ENCODE data around the gene TXNDC15. TPM values are rescaled to one million over a fixed set of nuclear protein-coding genes. Genes with fewer than 3 reads are reported as not detected.
A peak's percentile ranks its signal among the peaks of the same experiment; 100 is the strongest.
"Not testable (repeated sequence)": the region's sequence is repeated elsewhere in the genome, so short reads cannot be mapped to it uniquely, and the experiment has no call there.

Gene TXNDC15
- total RNA-seq, 1 donor from 2014 or later = 211 TPM

DNA sequence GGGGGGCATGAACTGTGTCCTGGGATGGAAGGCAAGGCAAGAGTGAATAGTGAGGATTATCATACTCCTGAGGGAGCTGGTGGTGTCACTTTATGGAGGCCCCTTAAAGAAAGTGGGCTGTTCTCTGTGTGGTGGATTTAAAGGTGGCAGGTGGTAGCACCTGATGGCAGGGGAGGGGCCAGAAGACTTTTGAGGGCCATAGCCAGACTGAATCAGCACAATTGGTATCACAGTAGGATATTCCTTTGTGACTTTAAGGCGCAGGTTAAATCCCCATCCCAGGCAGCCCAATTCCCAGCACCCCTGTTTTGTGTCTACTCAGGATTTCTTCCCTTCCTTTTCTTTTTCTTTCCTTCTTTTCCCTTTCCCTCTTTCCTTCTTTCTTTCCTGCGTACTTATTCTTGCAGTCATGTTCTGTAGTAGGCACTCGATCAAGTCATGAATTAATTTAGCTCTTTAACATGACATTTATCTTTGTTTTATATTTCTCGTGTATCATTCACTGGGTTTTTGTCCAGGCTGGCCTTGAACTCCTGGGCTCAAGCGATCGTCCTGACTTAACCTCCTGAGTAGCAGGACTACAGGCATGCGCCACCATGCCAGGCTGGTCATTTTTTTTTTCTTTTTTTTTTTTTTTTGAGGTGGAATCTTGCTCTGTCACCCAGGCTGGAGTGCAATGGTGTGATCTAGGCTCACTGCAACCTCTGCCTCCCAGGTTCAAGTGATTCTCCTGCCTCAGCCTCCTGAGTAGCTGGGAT, 19.8 kb downstream of the TXNDC15 start:
- H3K36me3 ChIP-seq = peaks cover 22 to 48% of the 10 kb centered on the region in 2 donors
- H3K27me3 ChIP-seq = no peaks in the 10 kb centered on the region
- no peak for DNase-seq (ENCODE audit: low spot score in 2 of 2)
- TF ChIP-seq, protein P1, sequence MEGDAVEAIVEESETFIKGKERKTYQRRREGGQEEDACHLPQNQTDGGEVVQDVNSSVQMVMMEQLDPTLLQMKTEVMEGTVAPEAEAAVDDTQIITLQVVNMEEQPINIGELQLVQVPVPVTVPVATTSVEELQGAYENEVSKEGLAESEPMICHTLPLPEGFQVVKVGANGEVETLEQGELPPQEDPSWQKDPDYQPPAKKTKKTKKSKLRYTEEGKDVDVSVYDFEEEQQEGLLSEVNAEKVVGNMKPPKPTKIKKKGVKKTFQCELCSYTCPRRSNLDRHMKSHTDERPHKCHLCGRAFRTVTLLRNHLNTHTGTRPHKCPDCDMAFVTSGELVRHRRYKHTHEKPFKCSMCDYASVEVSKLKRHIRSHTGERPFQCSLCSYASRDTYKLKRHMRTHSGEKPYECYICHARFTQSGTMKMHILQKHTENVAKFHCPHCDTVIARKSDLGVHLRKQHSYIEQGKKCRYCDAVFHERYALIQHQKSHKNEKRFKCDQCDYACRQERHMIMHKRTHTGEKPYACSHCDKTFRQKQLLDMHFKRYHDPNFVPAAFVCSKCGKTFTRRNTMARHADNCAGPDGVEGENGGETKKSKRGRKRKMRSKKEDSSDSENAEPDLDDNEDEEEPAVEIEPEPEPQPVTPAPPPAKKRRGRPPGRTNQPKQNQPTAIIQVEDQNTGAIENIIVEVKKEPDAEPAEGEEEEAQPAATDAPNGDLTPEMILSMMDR (IDR thresholded peaks at IDR 0.05) = no peak
- H3K4me1 ChIP-seq = no peaks in the 10 kb centered on the region
- no peaks in the 10 kb centered on the region for H3K9me3 ChIP-seq
- H3K4me3 ChIP-seq = no peak overlapping the region
- H3K27ac ChIP-seq = no peak overlapping the region
- intact Hi-C loops (cut with DNase I) = no loop called here

DNA sequence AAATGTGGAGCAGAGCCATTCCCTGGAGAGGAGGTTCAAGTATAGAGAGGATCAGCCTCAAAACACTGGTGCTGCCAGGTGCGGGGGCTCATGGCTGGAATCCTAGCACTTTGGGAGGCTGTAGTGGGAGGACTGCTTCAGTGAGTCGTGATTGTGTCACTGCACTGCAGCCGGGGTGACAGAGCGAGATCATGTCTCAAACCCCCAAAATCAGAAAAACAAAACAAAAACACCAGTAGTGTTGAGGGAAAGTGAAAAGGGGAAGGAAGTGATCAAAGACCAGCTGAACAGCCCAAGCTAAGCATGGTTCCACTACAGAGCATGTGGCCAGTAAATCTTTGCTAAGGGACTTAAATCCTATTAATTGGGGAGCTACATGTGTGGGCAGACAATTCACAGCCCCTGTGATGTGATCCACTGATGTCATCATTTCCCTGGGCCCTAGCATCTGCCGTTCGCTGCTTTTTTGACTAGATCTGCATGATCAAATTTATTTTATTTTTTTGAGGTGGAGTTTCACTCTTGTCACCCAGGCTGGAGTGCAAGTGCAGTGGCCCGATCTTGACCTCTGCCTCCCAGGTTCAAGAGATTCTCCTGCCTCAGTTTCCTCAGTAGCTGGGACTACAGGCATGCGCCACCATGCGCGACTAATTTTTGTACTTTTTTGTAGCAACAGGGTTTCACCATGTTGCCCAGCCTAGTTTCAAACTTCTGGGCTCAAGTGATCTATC, 28.1 kb downstream of the TXNDC15 start:
- intact Hi-C loops (cut with DNase I) = loop anchor here (10.0 kb wide), 1 partner anchor 527 kb away; the partner anchor contains the start of gene UBE2B
- peaks cover 12 to 20% of the 10 kb centered on the region in 2 donors for H3K36me3 ChIP-seq
- TF ChIP-seq, protein P1 (IDR thresholded peaks at IDR 0.05) = no peak
- H3K27me3 ChIP-seq = no peaks in the 10 kb centered on the region
- no peak overlapping the region for H3K27ac ChIP-seq
- no peaks in the 10 kb centered on the region for H3K4me1 ChIP-seq
- no peak for DNase-seq (ENCODE audit: low spot score in 2 of 2)
- no peaks in the 10 kb centered on the region for H3K9me3 ChIP-seq
- H3K4me3 ChIP-seq = no peak overlapping the region

DNA sequence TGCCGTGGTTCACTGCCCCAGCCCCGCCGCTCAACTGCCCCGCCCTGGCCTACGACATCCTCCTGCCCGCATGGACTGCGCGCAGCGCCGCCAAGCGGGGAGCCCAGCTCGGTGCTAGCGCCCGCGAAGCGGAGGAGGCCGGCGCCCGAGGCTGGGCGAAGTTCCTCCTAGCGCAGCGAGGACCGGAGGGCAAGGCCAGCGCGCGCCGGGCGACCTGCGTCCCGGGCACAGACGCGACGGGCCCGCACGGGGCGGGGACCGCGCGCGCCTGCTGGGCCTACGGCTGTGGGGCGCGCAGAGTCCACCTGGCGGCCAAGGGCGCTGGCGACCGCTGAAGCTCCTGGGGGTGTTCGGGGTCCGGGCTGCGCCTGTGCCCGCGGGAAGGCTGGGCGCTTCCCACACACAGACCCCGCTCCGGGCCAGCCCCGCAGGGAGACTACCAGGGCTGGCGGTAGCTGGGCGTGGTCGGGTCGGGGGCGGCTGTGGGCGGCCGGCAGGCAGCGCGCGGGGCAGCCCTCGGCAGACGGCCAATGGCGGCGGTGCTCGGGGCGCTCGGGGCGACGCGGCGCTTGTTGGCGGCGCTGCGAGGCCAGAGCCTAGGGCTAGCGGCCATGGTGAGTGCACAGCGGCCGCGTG, 30.6 kb downstream of the TXNDC15 start, which contains the start of gene PCBD2:
TSS of gene PCBD2 (plus strand) at position 522 of the 636 bp plus-strand sequence. CDS start at position 531, 9 bp downstream.
- Histone ChIP-seq H3K36me3 (peaks cover 5 to 11% of the 10 kb centered on the region in 2 donors), H3K9me3 (no peaks in the 10 kb centered on the region), H3K4me1 (no peaks in the 10 kb centered on the region), H3K27me3 (no peaks in the 10 kb centered on the region), H3K27ac (peak within 1 kb of the TSS; percentile 96), H3K4me3 (peak within 1 kb of the TSS; percentile 85 to 97)
- TF ChIP-seq, protein P1 (IDR thresholded peaks at IDR 0.05) = peak; percentile 84 to 97 (median 89)
- DNase-seq (ENCODE audit: low spot score in 2 of 2) = peak; percentile 62 to 94
- intact Hi-C loops (cut with DNase I) = loop anchor here (1.0 to 10.0 kb wide), 4 partner anchors 30 to 530 kb away; partner anchors contain the start of genes C5orf24, CAMLG, TXNDC15 and UBE2B

DNA sequence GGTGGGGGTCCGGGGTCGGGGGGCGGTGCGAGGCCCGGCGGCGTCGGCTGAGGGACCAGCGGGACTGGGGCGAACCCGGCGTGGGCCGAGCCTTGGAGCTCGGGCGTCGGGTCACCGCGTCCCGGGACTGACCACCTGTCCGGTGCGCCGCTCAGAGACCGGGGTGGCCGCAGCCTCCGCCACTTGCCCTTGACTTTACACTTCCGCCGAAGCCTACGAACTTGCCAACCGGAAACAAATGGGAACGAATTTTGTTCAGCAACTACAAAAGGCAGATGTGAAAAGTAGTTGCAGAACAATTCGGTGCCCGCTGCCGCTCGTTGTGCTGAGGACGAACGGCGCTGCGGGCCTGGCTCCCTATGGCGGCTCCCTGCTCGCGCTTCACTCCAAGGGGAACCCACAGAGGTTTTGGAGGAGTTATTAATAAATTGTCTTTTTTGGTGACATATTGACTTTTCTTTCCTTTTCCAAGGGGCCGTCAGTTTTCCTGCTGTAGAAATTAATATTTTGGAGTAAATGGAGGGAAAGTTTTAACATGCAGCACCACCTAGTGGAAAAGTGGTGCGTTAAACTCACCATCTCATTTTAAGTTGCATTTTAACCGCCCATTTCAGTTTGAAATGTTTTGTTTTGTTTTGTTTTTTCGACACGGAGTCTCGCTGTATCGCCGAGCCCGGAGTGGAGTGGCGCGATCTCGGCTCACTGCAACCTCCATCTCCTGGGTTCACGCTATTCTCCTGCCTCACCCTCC, 31.2 kb downstream of the TXNDC15 start:
- no peaks in the 10 kb centered on the region for H3K4me1 ChIP-seq
- TF ChIP-seq, protein P1 (IDR thresholded peaks at IDR 0.05) = peak; percentile 67 to 72 (median 68)
- H3K9me3 ChIP-seq = no peaks in the 10 kb centered on the region
- H3K36me3 ChIP-seq = peaks cover 4 to 6% of the 10 kb centered on the region in 2 donors
- H3K4me3 ChIP-seq = peak overlapping the region; percentile 85 to 97
- no peaks in the 10 kb centered on the region for H3K27me3 ChIP-seq
- H3K27ac ChIP-seq = peak overlapping the region; percentile 96
- intact Hi-C loops (cut with DNase I) = loop anchor here (2.0 to 10.0 kb wide), 2 partner anchors 167 to 531 kb away; partner anchors contain the start of genes CAMLG and UBE2B
- peak in 1 of 2 donors; percentile 73 for DNase-seq (ENCODE audit: low spot score in 2 of 2)

DNA sequence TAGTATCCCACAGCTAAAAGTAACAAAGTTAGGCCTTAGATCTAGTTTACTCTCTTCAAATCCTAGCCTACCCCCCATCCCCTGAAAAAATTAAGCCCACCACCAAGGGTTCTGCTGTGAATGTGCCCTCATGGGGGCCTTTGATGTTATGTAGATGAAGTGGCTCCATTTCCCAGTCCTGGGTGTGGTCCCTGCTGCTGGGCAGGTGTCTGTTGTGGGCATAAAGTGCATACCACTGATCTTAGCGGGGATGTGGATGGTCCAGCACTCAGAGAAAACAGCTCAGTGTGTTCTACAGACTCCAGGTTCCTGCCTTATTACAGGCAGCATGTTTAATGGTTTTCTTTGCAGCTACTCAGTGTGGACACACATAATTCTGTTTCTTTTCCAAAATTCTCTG, 32.6 kb downstream of the TXNDC15 start:
- TF ChIP-seq, protein P1 (IDR thresholded peaks at IDR 0.05) = no peak
- Histone ChIP-seq H3K36me3 (peaks cover 7 to 14% of the 10 kb centered on the region in 2 donors), H3K27ac (no peak overlapping the region), H3K27me3 (no peaks in the 10 kb centered on the region), H3K9me3 (no peaks in the 10 kb centered on the region), H3K4me1 (no peaks in the 10 kb centered on the region), H3K4me3 (no peak overlapping the region)
- DNase-seq (ENCODE audit: low spot score in 2 of 2) = no peak
- intact Hi-C loops (cut with DNase I) = loop anchor here (10.0 kb wide), 1 partner anchor 532 kb away; the partner anchor contains the start of gene UBE2B

DNA sequence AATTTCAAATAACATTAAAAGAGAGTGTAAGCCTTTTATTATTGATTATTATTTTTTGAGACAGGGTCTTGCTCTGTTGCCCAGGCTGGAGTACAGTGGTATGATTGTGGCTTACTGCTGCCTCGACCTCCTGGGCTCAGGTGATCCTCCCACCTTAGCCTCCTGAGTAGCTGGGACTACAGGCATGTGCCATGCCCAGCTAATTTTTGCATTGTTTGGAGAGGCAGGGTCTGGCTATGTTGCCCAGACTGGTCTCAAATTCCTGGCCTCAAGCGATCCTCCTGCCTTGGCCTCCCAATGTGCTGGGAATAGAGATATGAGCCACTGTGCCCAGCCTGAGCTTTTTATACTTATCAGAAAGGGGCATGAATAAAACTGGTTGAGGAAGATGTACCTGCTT, 36.6 kb downstream of the TXNDC15 start:
- DNase-seq (ENCODE audit: low spot score in 2 of 2); H3K27me3 ChIP-seq; H3K4me1 ChIP-seq; H3K27ac ChIP-seq; H3K4me3 ChIP-seq; H3K9me3 ChIP-seq: not testable (repeated sequence)
- intact Hi-C loops (cut with DNase I) = loop anchor here (10.0 kb wide), 1 partner anchor 424 kb away; no protein-coding TSS in a partner anchor
- H3K36me3 ChIP-seq = peaks cover 24 to 40% of the 10 kb centered on the region in 2 donors

All from ascending aorta (tissue), 2 donors.